Activated CD8-positive, alpha-beta memory T cell treated with anti-CD3 and anti-CD28 coated beads, Interleukin-2, amount 50 U/mL, for 4 hours (primary cell): Measurements from ENCODE around the gene VPS36.
"Not testable (repeated sequence)": the region's sequence is repeated elsewhere in the genome, so short reads cannot be mapped to it uniquely, and the experiment has no call there.

ENCODE experiments used
- DNase-seq: peaks from one replicate; pipeline ENCODE4 v3.0.0-alpha.2; 2020

Gene VPS36

GRCh38 chr13:52450012-52450792 lies at the start of gene VPS36:
VPS36 (minus strand) TSS chr13:52450634; CDS start chr13:52450594, 40 bp downstream.
- DNase-seq = peak; percentile 97

- not testable (repeated sequence) for DNase-seq
Measured at GRCh38 chr13:52497979-52498378, 47.5 kb upstream of the VPS36 start.

- not testable (repeated sequence) for DNase-seq
Measured at GRCh38 chr13:52494241-52494640, 43.8 kb upstream of the VPS36 start.

GRCh38 chr13:52491015-52491414 lies 40.6 kb upstream of the VPS36 start:
- DNase-seq = not testable (repeated sequence)

- not testable (repeated sequence) for DNase-seq
Measured at GRCh38 chr13:52488763-52489162, 38.3 kb upstream of the VPS36 start.

GRCh38 chr13:52487078-52487477 lies 36.6 kb upstream of the VPS36 start:
- DNase-seq = not testable (repeated sequence)

- not testable (repeated sequence) for DNase-seq
Measured at GRCh38 chr13:52480677-52481428, 30.4 kb upstream of the VPS36 start.

- DNase-seq = not testable (repeated sequence)
Measured at GRCh38 chr13:52468487-52468886, 18.1 kb upstream of the VPS36 start.

GRCh38 chr13:52463526-52463925 lies 13.1 kb upstream of the VPS36 start:
- DNase-seq = no peak

GRCh38 chr13:52461265-52461664 lies 10.8 kb upstream of the VPS36 start:
- no peak for DNase-seq

- DNase-seq = no peak
Measured at GRCh38 chr13:52459668-52460067, 9.2 kb upstream of the VPS36 start.

GRCh38 chr13:52455677-52456041 lies 5.2 kb upstream of the VPS36 start:
- peak; percentile 74 for DNase-seq

GRCh38 chr13:52454820-52455676 lies 4.6 kb upstream of the VPS36 start, which contains the start of gene CKAP2:
CKAP2 (plus strand) TSS chr13:52455478; CDS start chr13:52455557, 79 bp downstream.
- peak; percentile 91 for DNase-seq

GRCh38 chr13:52454459-52454819 lies 4.0 kb upstream of the VPS36 start:
- no peak for DNase-seq

- DNase-seq = no peak
Measured at GRCh38 chr13:52452470-52452869, 2.0 kb upstream of the VPS36 start.

- no peak for DNase-seq
Measured at GRCh38 chr13:52451135-52451804, 836 bp upstream of the VPS36 start.

- no peak for DNase-seq
Measured at GRCh38 chr13:52450793-52451116, 321 bp upstream of the VPS36 start.

GRCh38 chr13:52449331-52450011 lies 963 bp downstream of the VPS36 start:
- DNase-seq = no peak

- DNase-seq = no peak
Measured at GRCh38 chr13:52447815-52448552, 2.5 kb downstream of the VPS36 start.

GRCh38 chr13:52447354-52447753 lies 3.1 kb downstream of the VPS36 start:
- DNase-seq = no peak

- no peak for DNase-seq
Measured at GRCh38 chr13:52446265-52446664, 4.2 kb downstream of the VPS36 start.
